Type B pancreatic cell (in vitro differentiated cells): Measurements from ENCODE around the gene ATP11B. TPM values are rescaled to one million over a fixed set of nuclear protein-coding genes. Genes with fewer than 3 reads are reported as not detected.
"Not testable (repeated sequence)": the region's sequence is repeated elsewhere in the genome, so short reads cannot be mapped to it uniquely, and the experiment has no call there.

Source experiments
- DNase-seq: peaks from one replicate; pipeline ENCODE4 v3.0.0; 2021; ENCODE audit warnings: mixed read lengths; ENCODE audit not compliant: unreplicated experiment; ENCODE audit errors: extremely low spot score
- H3K27ac Mint-ChIP-seq: 2 replicates; pipeline ENCODE4 v1.8.0; 2021; ENCODE audit warnings: mild to moderate bottlenecking, mixed read lengths
- H3K27me3 Mint-ChIP-seq: 2 replicates; pipeline ENCODE4 v1.8.0; 2021; ENCODE audit warnings: mixed read lengths
- H3K36me3 Mint-ChIP-seq: 2 replicates; pipeline ENCODE4 v1.8.0; 2021; ENCODE audit warnings: mixed read lengths
- H3K4me1 Mint-ChIP-seq: one replicate; pipeline ENCODE4 v1.8.0; 2021; ENCODE audit warnings: mixed read lengths; ENCODE audit not compliant: unreplicated experiment
- H3K4me3 Mint-ChIP-seq: 2 replicates; pipeline ENCODE4 v1.8.0; 2021; ENCODE audit warnings: mild to moderate bottlenecking, mixed read lengths
- H3K9me3 Mint-ChIP-seq: 2 replicates; pipeline ENCODE4 v1.8.0; 2021; ENCODE audit warnings: mixed read lengths
- total RNA-seq: library from RNA; stranded (reverse); gene quantifications from 2 replicates; pipeline ENCODE4 v1.2.1, GENCODE V29; 2021; ENCODE audit warnings: low replicate concordance
- TF ChIP-seq, protein P1 (sequence below): fragments of 200-600 bp; sonication (generic); conservative IDR thresholded peaks from 2 replicates; pipeline ENCODE4 v1.5.0; 2021; ENCODE audit warnings: antibody characterized with exemption, mild to moderate bottlenecking

ATP11B gene
- total RNA-seq, 1 donor from 2014 or later = 73.4 TPM

DNA sequence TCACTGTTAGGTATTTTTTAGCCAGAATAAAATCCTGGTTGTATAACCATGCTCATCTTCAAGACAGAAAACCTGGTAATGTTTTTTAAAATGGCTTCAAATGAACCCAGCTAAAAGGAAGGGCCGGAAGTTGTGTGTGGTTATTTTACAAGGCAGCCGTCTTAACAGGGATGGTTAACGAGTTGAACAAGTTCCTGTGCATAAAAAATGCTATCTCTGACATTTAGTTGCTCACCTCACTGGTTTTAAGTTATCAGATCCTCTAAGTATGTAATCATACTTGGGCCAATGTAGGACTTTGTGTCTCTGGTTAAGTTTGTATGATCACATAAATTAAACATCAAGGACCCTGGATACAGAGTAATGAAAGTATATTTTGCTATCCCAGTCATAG lies 2.1 kb downstream of the ATP11B start:
- no peak for DNase-seq
- Mint-ChIP-seq H3K9me3 (no peaks in the 10 kb centered on the region), H3K4me1 (peaks cover 17% of the 10 kb centered on the region), H3K4me3 (peak overlapping the region; percentile 94), H3K27ac (peak overlapping the region; percentile 95), H3K27me3 (peaks cover 3% of the 10 kb centered on the region), H3K36me3 (no peaks in the 10 kb centered on the region)
- TF ChIP-seq, protein P1, sequence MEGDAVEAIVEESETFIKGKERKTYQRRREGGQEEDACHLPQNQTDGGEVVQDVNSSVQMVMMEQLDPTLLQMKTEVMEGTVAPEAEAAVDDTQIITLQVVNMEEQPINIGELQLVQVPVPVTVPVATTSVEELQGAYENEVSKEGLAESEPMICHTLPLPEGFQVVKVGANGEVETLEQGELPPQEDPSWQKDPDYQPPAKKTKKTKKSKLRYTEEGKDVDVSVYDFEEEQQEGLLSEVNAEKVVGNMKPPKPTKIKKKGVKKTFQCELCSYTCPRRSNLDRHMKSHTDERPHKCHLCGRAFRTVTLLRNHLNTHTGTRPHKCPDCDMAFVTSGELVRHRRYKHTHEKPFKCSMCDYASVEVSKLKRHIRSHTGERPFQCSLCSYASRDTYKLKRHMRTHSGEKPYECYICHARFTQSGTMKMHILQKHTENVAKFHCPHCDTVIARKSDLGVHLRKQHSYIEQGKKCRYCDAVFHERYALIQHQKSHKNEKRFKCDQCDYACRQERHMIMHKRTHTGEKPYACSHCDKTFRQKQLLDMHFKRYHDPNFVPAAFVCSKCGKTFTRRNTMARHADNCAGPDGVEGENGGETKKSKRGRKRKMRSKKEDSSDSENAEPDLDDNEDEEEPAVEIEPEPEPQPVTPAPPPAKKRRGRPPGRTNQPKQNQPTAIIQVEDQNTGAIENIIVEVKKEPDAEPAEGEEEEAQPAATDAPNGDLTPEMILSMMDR = no peak

DNA sequence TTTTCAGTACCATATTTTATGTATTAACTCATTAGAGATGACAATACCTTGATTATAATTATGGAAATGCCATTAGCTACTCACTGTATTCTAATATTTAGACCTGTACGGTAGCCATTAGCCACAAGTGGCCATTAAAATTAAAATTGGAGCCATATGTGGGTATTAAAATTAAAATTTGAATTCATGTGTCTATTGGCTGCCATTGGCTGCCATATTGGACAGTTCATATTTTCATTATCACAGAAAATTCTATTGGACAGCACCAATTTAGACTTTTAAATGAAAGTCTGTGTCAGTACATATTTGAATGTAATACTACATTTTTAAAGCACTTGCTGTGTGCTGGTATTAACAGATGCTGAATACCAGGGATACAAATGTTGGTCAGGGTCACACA lies 3.0 kb downstream of the ATP11B start:
- H3K27me3 Mint-ChIP-seq = peaks cover 3% of the 10 kb centered on the region
- DNase-seq = no peak
- H3K4me3 Mint-ChIP-seq = no peak overlapping the region
- no peaks in the 10 kb centered on the region for H3K9me3 Mint-ChIP-seq
- H3K36me3 Mint-ChIP-seq = no peaks in the 10 kb centered on the region
- H3K4me1 Mint-ChIP-seq = peaks cover 17% of the 10 kb centered on the region
- peak overlapping the region; percentile 2 for H3K27ac Mint-ChIP-seq
- TF ChIP-seq, protein P1 = no peak

DNA sequence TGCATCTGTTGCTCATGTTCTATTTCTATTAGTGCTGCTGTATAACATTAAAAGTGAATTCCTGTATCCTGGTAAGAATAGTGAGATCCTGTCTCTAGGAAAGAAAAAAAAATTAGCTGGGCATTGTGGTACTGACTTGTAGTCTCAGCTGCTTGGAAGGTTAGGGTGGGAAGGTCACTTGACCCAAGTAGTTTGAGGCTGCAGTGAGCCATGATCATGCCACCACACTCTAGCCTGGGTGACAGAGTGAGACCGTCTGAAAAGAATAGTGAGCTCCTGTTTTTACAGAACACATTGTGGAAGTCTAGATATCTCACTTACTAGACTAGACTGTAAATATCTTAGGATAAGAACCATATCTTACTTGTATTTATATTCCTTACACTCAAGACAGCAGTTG lies 4.6 kb downstream of the ATP11B start:
- H3K27ac Mint-ChIP-seq = peak overlapping the region; percentile 59
- DNase-seq = no peak
- TF ChIP-seq, protein P1 = no peak
- H3K9me3 Mint-ChIP-seq = no peaks in the 10 kb centered on the region
- H3K4me3 Mint-ChIP-seq = no peak overlapping the region
- H3K4me1 Mint-ChIP-seq = peaks cover 24% of the 10 kb centered on the region
- no peaks in the 10 kb centered on the region for H3K36me3 Mint-ChIP-seq
- peaks cover 2% of the 10 kb centered on the region for H3K27me3 Mint-ChIP-seq

DNA sequence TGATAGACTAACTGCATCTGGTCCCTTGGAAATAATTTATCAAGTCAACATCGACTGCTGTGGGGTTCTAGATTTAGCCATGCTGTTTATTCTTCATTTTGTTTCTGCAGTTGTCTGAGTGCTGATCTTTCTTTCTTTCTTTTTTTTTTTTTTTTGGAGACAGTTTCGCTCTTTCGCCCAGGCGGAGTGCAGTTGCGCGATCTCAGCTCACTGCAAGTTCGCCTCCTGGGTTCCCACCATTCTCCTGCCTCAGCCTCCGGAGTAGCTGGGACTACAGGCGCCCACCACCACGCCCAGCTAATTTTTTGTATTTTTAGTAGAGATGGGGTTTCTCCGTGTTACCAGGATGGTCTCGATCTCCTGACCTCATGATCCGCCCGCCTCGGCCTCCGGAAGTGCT lies 5.8 kb downstream of the ATP11B start:
- DNase-seq, H3K9me3 Mint-ChIP-seq, H3K27me3 Mint-ChIP-seq, H3K4me3 Mint-ChIP-seq, H3K36me3 Mint-ChIP-seq, H3K27ac Mint-ChIP-seq: not testable (repeated sequence)
- peaks cover 24% of the 10 kb centered on the region for H3K4me1 Mint-ChIP-seq

DNA sequence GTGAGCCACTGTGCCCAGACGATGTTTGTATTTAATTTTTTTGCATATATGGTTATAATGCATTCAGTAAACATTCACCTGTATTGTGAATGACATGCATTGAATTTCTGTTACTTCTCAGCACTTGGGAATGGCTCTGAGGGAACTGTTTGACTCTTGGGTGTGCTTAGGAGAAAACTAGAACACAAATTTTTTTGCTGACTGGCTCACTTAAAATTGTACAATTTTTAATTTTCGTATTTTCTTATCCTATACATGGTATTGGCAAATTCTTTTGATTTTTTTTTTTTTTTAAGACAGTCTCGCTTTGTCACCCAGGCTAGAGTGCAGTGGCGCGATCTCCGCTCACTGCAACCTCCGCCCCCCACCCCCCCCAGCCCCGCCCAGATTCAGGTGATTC lies 7.2 kb downstream of the ATP11B start:
- no peaks in the 10 kb centered on the region for H3K9me3 Mint-ChIP-seq
- no peak for DNase-seq
- peaks cover 11% of the 10 kb centered on the region for H3K4me1 Mint-ChIP-seq
- no peak overlapping the region for H3K27ac Mint-ChIP-seq
- H3K4me3 Mint-ChIP-seq = no peak overlapping the region
- no peaks in the 10 kb centered on the region for H3K36me3 Mint-ChIP-seq
- no peaks in the 10 kb centered on the region for H3K27me3 Mint-ChIP-seq
- TF ChIP-seq, protein P1 = no peak

DNA sequence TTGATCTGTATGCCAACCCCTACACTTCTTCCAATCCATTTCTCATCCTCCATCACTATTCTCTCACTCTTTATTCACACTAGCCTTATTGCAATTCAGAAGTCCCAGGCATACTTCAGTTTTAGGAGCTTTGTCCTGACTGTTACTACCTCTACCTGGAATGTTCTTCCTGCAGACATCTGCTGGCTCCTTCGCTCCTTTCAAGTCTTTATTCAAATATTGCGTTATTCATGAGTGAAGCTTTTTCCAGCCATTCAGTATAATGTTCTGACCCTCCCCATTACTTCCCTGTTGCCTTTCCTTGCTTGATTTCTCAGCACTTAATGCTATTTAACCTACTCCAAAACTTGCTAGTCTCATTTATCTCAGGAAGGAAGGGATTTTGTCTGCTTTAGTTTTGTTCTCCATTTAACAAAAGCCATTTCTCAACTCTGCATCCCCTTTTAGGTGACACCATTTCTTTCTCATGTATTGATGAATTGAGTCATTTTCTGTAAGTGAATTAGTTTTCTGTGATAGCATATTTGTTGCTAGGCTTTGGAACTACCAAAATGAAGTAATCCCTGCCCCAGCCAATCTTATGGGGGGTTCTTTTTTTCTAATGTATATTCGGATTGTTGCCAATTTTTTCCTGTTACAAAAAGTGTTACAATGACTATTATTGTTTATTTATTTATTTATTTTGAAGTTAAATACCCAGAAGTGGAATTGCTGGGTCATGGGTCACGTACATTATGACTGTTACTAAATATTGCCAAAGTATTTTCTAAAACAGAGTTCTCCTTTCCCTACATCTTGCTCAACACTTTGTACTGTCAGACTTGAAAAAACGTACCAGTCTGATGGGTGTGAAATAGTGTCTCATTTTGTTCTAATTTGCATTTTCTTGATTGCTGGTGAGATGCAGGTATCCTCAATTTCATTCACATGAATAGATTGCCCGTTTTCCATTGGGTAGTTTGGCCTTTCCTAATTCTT lies 9.4 kb downstream of the ATP11B start:
- TF ChIP-seq, protein P1 = no peak
- H3K27ac Mint-ChIP-seq = no peak overlapping the region
- H3K4me1 Mint-ChIP-seq = peaks cover 11% of the 10 kb centered on the region
- no peak overlapping the region for H3K4me3 Mint-ChIP-seq
- H3K9me3 Mint-ChIP-seq = no peaks in the 10 kb centered on the region
- DNase-seq = no peak
- H3K27me3 Mint-ChIP-seq = no peaks in the 10 kb centered on the region
- no peaks in the 10 kb centered on the region for H3K36me3 Mint-ChIP-seq
